ENCODE measurements around the gene CCDC88A. TPM values are rescaled to one million over a fixed set of nuclear protein-coding genes. Genes with fewer than 3 reads are reported as not detected.

CCDC88A gene
- total and polyA plus RNA-seq, 2 donors (not counting 3 experiments of a cell fraction or from before 2014, with no cell fraction given): 21.1 to 77.4 TPM

GRCh38 chr2:55395724-55396605 is 23.7 kb downstream of the CCDC88A start:
- intact Hi-C loops (cut with micrococcal nuclease): no loop called here
- dilution Hi-C loops (cut with MboI; ENCODE audit: extremely low pct_ligation_motif_present, low sequenced_read_pairs): no loop called here
- TF ChIP-seq MYC (IDR thresholded peaks at IDR 0.05; ENCODE audit: low read depth, low read length): no peak
- TF ChIP-seq POLR2A (IDR thresholded peaks at IDR 0.05; ENCODE audit: low read depth, low read length): no peak
- no peak for TF ChIP-seq EZH2 (IDR thresholded peaks at IDR 0.05; ENCODE audit: borderline replicate concordance, low read depth, low read length, severe bottlenecking)
- TF ChIP-seq JUN (IDR thresholded peaks at IDR 0.05; ENCODE audit: borderline replicate concordance, insufficient read depth, insufficient read length, low read depth): no peak
- no peak for TF ChIP-seq POLR2AphosphoS5 (IDR thresholded peaks at IDR 0.05; ENCODE audit: insufficient read depth, low read depth, low read length)
- TF ChIP-seq FOS (IDR thresholded peaks at IDR 0.05; ENCODE audit: borderline replicate concordance, insufficient read depth, low read length): no peak
- no peak for TF ChIP-seq GATA2 (IDR thresholded peaks at IDR 0.05; ENCODE audit: insufficient read depth, insufficient read length, low read depth, low read length)
- TF ChIP-seq CTCF (IDR thresholded peaks at IDR 0.05; ENCODE audit: extremely low read depth in 1 of 2, insufficient read depth in 1 of 2, low read depth in 1 of 2, low read length in 2 of 2): no peak
- no peak for TF ChIP-seq MAX (IDR thresholded peaks at IDR 0.05; ENCODE audit: insufficient read depth, insufficient read length)
- DNase-seq (ENCODE audit: low read depth, low spot score) (no peak), FAIRE-seq (no peak)
- Histone ChIP-seq H3K79me2 (ENCODE audit: control insufficient read depth, insufficient read depth, low read length) (peaks cover 5% of the 10 kb centered on the region), H4K20me1 (replicated peaks; ENCODE audit: control insufficient read depth, extremely low read depth, insufficient read depth, low read length) (no peaks in the 10 kb centered on the region), H3K9me3 (replicated peaks; ENCODE audit: control insufficient read depth, insufficient read depth, low read length) (no peaks in the 10 kb centered on the region), H3K4me2 (ENCODE audit: insufficient read depth, low read length) (no peak overlapping the region), H3K4me3 (replicated peaks in 1 of 3; ENCODE audit: insufficient read depth in 1 of 3, low read depth in 1 of 3, low read length in 3 of 3) (no peak overlapping the region), H3K9ac (replicated peaks; ENCODE audit: extremely low read depth, insufficient read depth, low read length) (no peak overlapping the region), H3K36me3 (ENCODE audit: control insufficient read depth in 2 of 2, extremely low read depth in 1 of 2, insufficient read depth in 2 of 2, low read length in 2 of 2) (no peaks in the 10 kb centered on the region), H2AFZ (ENCODE audit: low read depth, low read length) (no peak overlapping the region), H3K9me1 (replicated peaks; ENCODE audit: control insufficient read depth, extremely low read depth, insufficient read depth, low read length) (no peaks in the 10 kb centered on the region), H3K4me1 (ENCODE audit: control insufficient read depth, extremely low read depth, insufficient read depth, low read length) (peaks cover 2% of the 10 kb centered on the region), H3K27me3 (ENCODE audit: control insufficient read depth in 2 of 2, insufficient read depth in 2 of 2, low read length in 2 of 2) (no peaks in the 10 kb centered on the region), H3K27ac (ENCODE audit: insufficient read depth, low read depth, low read length) (no peak overlapping the region)
- ChIA-PET CTCF (interaction anchor here (1.6 kb wide), 1 partner anchor 47 kb away, joined by 4 read pairs; no protein-coding TSS in a partner anchor), POLR2A (no interaction called here)
- BruUV-seq (replicated peaks): no TSS peak

Measured in endothelial cell of umbilical vein (primary cell).